NOMO-1 treated with dmso at 0.1 percent for 144 hours (cell line): Measurements from ENCODE around the gene PRKAR1B.
"Not testable (repeated sequence)": the region's sequence is repeated elsewhere in the genome, so short reads cannot be mapped to it uniquely, and the experiment has no call there.

ENCODE experiments used
- DNase-seq: peaks from one replicate; lab custom pipeline; 2025; ENCODE audit not compliant: unreplicated experiment; lab: John Stamatoyannopoulos, UW

PRKAR1B gene

DNA sequence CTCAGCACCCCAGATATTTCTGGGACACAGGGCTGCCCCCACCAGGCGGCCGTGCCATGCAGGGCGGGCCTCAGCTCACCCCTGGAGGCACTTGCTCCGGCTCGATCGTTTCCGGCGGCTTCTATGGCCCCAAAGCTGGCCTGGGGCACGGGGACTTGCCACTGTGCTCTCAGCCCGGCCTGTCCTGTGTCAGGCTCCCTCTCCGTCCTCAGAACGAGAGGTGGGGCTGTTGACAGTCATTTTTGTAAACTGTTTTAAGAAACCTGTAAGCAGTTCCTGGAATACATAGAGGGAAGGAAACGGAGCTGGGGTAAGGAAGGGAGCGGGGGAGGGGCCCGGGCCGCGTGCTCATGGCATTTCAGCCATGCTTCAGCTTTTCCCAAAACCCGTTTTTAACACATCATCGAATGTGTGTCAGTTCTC lies 30.7 kb upstream of the PRKAR1B start:
- DNase-seq, result no peak

GRCh38 chr7:756928-757560 lies 30.0 kb upstream of the PRKAR1B start:
- DNase-seq, result no peak

DNA sequence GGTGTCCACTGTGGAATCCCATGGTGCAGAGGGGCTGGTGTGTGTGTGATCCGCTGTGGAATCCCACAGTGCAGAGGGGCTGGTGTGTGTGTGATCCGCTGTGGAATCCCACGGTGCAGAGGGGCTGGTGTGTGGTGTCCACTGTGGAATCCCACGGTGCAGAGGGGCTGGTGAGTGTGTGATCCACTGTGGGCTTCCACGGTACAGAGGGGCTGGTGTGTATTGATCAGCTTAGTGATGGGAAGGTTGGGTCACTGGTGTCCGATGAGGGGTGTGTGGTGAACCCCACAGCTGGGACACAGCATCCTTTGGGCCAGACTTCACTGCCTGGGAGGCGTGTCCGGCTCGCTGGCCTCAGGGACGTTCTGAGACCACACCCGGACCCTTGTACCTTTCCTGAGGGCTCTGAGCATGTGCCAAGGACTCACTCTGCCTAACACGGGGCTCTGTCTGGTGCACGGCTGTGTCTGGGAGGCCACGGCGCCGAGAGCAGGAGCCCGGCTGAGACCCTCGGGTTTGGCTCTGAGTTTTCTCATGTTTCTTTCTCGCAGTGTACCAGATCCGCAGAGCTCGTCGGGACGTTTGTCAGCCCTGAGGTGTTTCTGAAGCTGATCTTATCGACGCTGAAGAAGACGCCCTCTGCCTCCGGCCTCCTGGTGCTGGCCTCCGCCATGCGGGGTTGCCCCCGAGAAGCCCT lies 29.3 kb upstream of the PRKAR1B start:
- DNase-seq, result no peak

GRCh38 chr7:755413-755805 lies 28.3 kb upstream of the PRKAR1B start:
- DNase-seq, result no peak

DNA sequence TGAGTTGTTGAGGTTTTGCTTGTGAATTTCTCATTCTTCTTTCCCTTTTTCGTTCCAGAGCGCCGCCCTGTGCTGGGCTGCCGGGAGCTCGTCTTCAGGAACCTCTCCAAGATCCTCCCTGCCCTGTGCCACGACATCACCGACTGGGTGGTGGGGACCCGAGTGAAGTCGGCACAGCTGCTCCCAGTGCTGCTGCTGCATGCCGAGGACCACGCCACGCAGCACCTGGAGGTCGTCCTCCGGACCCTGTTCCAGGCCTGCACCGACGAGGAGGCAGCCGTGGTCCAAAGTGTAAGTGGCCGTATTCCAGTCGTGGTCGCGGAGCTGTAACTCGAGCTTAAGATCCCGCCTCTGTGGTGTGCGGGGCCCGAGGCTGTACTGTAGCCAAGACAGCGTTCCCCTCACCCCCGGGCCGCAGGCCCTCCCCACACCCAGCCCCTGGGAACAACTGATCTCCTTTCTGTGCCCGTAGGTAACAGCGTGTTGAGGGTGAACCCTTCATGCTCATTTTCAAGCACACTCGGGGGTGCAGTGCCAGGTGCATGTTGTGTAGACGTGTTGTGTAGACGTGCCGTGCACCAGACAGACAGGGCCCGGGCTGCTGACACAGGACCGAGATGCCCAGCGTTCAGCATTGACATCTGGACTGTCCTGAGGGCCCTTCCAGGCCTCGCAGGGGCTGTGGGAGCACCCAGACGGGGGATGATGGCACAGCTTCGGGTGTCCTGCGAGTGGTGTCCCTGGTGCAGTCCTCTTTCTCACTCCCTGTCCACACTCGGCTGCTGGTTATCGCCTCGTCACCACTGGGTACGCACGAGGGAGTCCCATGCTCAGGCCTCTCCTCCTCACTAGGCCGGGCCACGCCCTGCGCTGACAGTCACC lies 27.7 kb upstream of the PRKAR1B start:
- DNase-seq, result no peak

DNA sequence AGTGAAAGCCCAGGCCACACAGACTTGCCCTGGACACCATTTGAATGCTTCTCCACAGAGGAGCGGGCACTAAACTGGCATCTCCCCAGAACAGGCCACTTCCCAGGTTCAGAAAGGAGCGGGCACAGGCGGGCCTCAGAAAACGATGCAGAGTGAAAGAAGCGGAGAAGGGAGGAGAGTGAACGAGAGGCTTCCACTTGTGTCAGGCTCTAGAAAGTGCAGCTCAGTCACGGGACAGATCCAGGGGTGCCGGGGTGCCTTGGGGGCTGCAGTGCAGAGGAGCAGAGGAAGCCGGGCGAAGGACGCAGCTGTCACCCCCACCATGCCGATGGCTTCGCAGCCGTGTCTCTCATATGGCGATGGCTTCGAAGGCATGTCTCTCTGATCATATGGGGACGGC lies 26.1 kb upstream of the PRKAR1B start:
- DNase-seq, result no peak

- not testable (repeated sequence) for DNase-seq
Observed at GRCh38 chr7:752256-752655, 25.2 kb upstream of the PRKAR1B start.

DNA sequence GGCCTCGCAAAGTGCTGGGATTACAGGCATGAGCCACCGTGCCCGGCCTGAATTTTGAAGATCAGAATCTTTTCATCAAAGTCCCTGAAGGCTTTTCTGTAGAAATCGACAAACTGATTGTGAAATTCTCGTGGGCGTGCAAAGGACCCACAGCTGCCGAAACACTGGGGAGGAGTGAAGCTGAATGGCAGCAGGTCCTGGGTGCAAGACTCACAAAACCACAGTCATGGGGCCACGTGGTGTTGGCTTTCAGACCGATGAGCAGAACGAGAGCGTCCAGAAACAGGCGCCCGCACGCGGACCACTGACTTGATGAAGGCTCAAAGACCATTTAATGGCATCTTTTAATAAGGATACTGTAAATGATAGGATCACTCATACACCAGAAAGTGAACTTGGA lies 24.7 kb upstream of the PRKAR1B start:
- no peak for DNase-seq

DNA sequence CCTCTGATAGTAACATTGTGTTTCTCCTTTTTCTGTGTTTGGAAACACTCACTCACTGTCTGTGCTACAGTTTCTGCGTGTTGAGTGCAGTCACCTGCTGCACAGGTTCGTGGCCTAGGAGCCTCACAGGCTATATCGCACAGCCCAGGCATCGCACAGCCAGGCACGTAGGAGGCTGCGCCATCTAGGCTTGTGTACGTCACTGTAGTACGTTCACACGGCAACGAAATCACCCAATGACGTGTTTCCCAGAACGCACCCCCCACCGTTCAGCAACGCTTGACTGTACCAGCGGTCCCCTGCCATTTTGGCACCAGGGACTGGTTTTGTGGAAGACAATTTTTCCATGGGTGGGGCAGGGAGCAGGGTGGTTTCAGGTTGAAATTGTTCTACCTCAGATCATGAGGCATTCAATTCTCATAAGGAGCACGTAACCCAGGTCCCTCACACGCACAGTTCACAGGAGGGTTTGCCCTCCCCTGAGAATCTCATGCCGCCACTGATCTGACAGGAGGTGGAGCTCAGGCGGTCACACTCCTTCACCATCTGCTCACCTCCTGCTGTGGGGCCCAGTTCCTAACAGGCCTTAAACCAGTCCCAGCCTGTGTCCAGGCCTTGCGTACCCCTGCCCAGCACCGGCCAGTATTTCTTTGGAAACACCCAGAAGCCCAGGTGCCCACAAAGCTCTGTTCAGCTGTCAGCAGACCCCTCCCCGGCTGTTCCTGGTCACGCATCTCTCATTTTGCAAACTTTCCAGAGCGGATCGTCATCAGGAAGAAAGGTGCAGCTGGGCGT lies 23.2 kb upstream of the PRKAR1B start:
- no peak for DNase-seq

GRCh38 chr7:749140-749551 lies 22.1 kb upstream of the PRKAR1B start:
- DNase-seq, result no peak

DNA sequence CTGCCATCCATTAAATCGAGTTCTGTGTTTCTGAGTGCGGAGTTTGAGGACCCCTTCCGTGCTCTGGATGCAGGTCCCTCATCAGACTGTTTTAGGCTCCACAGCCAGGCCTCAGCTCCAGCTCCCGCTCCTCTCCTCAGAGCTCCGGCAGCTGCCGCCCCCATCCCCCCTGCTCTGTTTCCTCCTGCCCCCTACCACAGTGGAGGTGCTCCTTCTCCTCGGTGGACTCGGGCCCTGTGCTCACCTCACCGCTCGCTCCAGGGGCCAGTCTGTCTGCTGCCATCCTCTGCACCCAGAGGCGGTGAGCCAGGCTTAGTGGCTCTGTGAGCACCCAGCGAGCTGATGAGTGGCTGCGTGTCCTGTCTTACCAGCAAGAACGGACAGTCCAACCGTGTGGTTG lies 21.4 kb upstream of the PRKAR1B start:
- no peak for DNase-seq

DNA sequence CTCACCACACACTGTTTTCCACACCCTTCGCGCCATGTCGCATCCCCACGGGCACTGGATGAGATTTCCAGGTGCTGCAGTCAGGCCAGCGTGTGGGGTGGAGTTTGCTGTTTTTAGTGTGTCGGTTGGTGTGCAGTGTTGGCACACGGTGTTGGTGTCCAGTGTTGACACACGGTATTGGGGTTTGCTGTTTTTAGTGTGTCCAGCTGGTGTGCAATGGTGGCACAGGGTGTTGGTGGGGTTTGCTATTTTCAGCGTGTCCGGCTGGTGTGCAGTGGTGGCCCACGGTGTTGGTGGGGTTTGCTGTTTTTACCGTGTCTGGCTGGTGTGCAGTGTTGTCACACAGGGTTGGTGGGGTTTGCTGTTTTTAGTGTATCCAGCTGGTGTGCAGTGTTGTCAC lies 20.1 kb upstream of the PRKAR1B start:
- DNase-seq, result no peak

GRCh38 chr7:746155-747061 lies 19.3 kb upstream of the PRKAR1B start:
- DNase-seq, result no peak

GRCh38 chr7:745431-746154 lies 18.5 kb upstream of the PRKAR1B start:
- DNase-seq, result no peak

DNA sequence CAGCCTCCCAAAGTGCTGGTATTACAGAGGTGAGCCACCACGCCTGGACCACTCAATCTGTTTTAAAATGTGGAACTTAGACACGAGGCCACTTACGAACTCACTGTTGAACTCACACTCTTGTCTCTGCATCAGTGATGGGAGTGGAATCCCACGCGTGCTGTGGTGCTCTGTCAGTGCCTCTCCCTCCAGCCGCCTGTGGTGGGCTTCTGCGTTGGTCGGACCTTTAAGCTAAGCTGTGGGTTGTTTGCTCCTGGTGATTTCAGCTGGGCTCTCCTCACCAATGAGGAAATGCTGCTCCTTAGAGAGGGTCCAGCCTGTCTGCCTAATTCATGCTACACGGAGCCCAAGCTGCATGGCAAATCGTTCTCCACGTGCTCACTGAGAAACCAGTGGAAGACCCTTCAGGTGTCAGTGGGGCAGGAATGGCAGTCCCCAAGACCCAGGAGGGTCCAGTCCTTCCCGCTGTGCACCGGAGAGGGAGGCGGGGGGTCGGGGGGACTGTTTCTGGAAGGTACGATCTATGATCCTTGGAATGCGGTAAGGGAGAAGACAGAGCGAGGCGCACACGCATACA lies 17.9 kb upstream of the PRKAR1B start:
- no peak for DNase-seq

DNA sequence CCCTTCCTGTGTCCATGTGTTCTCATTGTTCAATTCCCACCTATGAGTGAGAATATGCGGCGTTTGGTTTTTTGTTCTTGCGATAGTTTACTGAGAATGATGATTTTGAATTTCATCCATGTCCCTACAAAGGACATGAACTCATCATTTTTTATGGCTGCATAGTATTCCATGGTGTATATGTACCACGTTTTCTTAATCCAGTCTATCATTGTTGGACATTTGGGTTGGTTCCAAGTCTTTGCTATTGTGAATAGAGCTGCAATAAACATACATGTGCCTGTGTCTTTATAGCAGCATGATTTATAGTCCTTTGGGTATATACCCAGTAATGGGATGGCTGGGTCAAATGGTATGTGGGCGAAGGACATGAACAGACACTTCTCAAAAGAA lies 17.0 kb upstream of the PRKAR1B start:
- DNase-seq, result not testable (repeated sequence)

- not testable (repeated sequence) for DNase-seq
Observed at GRCh38 chr7:743341-744127, 16.5 kb upstream of the PRKAR1B start.

DNA sequence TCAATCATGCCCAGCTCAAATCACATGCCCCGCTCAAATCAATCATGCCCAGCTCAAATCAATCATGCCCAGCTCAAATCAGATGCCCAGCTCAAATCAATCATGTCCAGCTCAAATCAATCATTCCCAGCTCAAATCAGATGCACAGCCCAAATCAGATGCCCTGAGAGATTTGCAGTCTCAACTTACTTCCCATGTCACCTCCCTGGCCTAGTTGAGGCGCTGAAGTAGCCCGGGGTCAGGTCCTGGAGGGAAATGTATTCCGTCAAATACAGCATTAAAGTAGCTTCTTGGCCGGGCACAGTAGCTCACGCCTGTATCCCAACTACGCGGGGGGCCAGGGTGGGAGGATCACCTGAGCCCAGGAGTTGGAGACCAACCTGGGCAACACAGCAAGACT lies 15.7 kb upstream of the PRKAR1B start:
- no peak for DNase-seq
